GM18858 (cell line): Measurements from ENCODE around the gene C1orf167.
A peak's percentile ranks its signal among the peaks of the same experiment; 100 is the strongest.
"Not testable (repeated sequence)": the region's sequence is repeated elsewhere in the genome, so short reads cannot be mapped to it uniquely, and the experiment has no call there.

Experiments
- ATAC-seq: cut with Tn5 transposase; IDR thresholded peaks from one replicate; pipeline ENCODE4 v1.9.1; 2021; ENCODE audit not compliant: unreplicated experiment

C1orf167 gene

GRCh38 chr1:11799896-11800295, 37.9 kb downstream of the C1orf167 start:
- ATAC-seq, result no peak

GRCh38 chr1:11800391-11800755, 38.4 kb downstream of the C1orf167 start:
- no peak for ATAC-seq

GRCh38 chr1:11800756-11801433, 38.9 kb downstream of the C1orf167 start:
- no peak for ATAC-seq

- no peak for ATAC-seq
These were observed 40.6 kb downstream of the C1orf167 start for GRCh38 chr1:11802616-11802972.

- no peak for ATAC-seq
These were observed 41.2 kb downstream of the C1orf167 start for GRCh38 chr1:11802973-11803885.

- not testable (repeated sequence) for ATAC-seq
These were observed 42.1 kb downstream of the C1orf167 start for GRCh38 chr1:11803924-11804665.

GRCh38 chr1:11804666-11805421, 42.9 kb downstream of the C1orf167 start:
- ATAC-seq, result no peak

- peak; percentile 53 for ATAC-seq
These were observed 43.7 kb downstream of the C1orf167 start, which contains the start of the genes CLCN6 and MTHFR for GRCh38 chr1:11805422-11806306. CLCN6 (plus strand) TSS chr1:11806191; CDS start chr1:11806263, 72 bp downstream. MTHFR (minus strand) TSS chr1:11805964; CDS start chr1:11803116, 2,848 bp downstream.

GRCh38 chr1:11806307-11806936, 44.4 kb downstream of the C1orf167 start:
- ATAC-seq, result peak; percentile 25

GRCh38 chr1:11807133-11807532, 45.1 kb downstream of the C1orf167 start:
- ATAC-seq, result no peak

- no peak for ATAC-seq
These were observed 51.0 kb downstream of the C1orf167 start for GRCh38 chr1:11813021-11813420.

- ATAC-seq, result no peak
These were observed 55.2 kb downstream of the C1orf167 start for GRCh38 chr1:11817192-11817591.

GRCh38 chr1:11822091-11822490, 60.1 kb downstream of the C1orf167 start:
- no peak for ATAC-seq

- ATAC-seq, result no peak
These were observed 61.6 kb downstream of the C1orf167 start for GRCh38 chr1:11823366-11824137.

GRCh38 chr1:11825131-11825530, 63.1 kb downstream of the C1orf167 start:
- ATAC-seq, result no peak

- no peak for ATAC-seq
These were observed 65.0 kb downstream of the C1orf167 start for GRCh38 chr1:11826946-11827345.

- ATAC-seq, result no peak
These were observed 66.5 kb downstream of the C1orf167 start for GRCh38 chr1:11828511-11828910.

- no peak for ATAC-seq
These were observed 70.1 kb downstream of the C1orf167 start for GRCh38 chr1:11831945-11832725.
